Suprapubic skin (tissue), 4 donors: ENCODE data around the gene U2AF2.

Experiments used
- POLR2A ChIP-seq, 2 donors: fragments of 450-650 bp; IDR thresholded peaks; one replicate each; pipeline ENCODE4 v1.6.1; 2017; ENCODE audit warnings: antibody characterized with exemption in 2 of 2, mild to moderate bottlenecking in 2 of 2, moderate library complexity in 2 of 2
- POLR2AphosphoS5 ChIP-seq, 3 donors: sonication (generic); formaldehyde crosslinking; IDR thresholded peaks; one replicate each; pipeline ENCODE4 v1.6.1; 2017; ENCODE audit warnings: antibody characterized with exemption in 3 of 3
- TF ChIP-seq, protein P1 (sequence below), 2 donors: fragments of 200-600 bp in 1 of 2; fragments of 450-650 bp in 1 of 2; sonication (generic) in 1 of 2; IDR thresholded peaks; one replicate each; pipeline ENCODE4 v1.5.1; 2016 to 2019; ENCODE audit warnings: antibody characterized with exemption in 2 of 2, mild to moderate bottlenecking in 1 of 2, moderate library complexity in 1 of 2

DNA sequence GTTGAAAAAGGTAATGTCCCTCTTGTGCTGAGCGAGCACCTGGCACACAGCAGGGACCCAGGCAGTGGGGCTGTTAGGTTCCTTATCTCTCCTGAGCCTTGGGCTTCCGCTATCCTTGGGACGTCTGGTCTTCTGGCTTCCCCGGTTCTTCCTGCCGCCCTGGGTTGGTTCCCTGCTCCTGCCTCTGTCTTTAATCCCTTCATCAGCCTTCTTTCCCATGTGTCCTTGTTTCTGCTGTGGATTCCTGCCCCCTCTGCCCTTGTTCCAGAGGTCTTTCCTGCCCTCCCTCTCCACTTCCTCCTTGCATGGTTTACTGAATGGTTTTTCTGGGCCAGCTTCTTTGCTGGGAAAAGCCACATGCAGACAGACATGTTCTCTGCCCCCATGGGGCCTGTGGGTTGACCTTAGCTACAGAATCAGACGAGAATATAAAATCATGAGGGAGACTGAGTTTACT, 22.8 kb downstream of the U2AF2 start:
- TF ChIP-seq, protein P1, sequence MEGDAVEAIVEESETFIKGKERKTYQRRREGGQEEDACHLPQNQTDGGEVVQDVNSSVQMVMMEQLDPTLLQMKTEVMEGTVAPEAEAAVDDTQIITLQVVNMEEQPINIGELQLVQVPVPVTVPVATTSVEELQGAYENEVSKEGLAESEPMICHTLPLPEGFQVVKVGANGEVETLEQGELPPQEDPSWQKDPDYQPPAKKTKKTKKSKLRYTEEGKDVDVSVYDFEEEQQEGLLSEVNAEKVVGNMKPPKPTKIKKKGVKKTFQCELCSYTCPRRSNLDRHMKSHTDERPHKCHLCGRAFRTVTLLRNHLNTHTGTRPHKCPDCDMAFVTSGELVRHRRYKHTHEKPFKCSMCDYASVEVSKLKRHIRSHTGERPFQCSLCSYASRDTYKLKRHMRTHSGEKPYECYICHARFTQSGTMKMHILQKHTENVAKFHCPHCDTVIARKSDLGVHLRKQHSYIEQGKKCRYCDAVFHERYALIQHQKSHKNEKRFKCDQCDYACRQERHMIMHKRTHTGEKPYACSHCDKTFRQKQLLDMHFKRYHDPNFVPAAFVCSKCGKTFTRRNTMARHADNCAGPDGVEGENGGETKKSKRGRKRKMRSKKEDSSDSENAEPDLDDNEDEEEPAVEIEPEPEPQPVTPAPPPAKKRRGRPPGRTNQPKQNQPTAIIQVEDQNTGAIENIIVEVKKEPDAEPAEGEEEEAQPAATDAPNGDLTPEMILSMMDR (IDR thresholded peaks at IDR 0.05) = no peak
- TF ChIP-seq POLR2AphosphoS5 (IDR thresholded peaks at IDR 0.05) (no peak), POLR2A (IDR thresholded peaks at IDR 0.05) (no peak)
